GM12878 (cell line): Measurements from ENCODE around the gene CLNK. TPM values are rescaled to one million over a fixed set of nuclear protein-coding genes. Genes with fewer than 3 reads are reported as not detected.

Source experiments
- ATAC-seq: fragments of 200-7000 bp; cut with Tn5 transposase; 3 replicates; pipeline ENCODE4 v1.9.1; 2020; ENCODE audit warnings: mild to moderate bottlenecking, moderate library complexity
- BruUV-seq: library from RNA; stranded (reverse); fragments of 400-500 nt; replicated peaks from 2 replicates; lab custom pipeline; 2021; lab: Mats Ljungman, UMichigan
- CTCF ChIA-PET: fragments of 300-600 bp; sonication (Branson Sonifier 250); formaldehyde crosslinking; extraction: SDS; loops from one replicate; lab custom pipeline; 2021; ENCODE audit warnings: inconsistent platforms; lab: Yijun Ruan, JAX
- POLR2A ChIA-PET: fragments of 350-600 bp; formaldehyde crosslinking; extraction: SDS; loops from one replicate; lab custom pipeline; 2021; ENCODE audit warnings: inconsistent platforms; lab: Charles Lee
- RAD21 ChIA-PET: fragments of 300-600 bp; sonication (Branson Sonifier 250); formaldehyde crosslinking; loops from one replicate; lab custom pipeline; 2023; ENCODE audit warnings: antibody characterized with exemption; ENCODE audit not compliant: unreplicated experiment; lab: Charles Lee
- SMC1A ChIA-PET: fragments of 300-600 bp; sonication (Branson Sonifier 250); formaldehyde crosslinking; loops from one replicate; lab custom pipeline; 2023; ENCODE audit not compliant: unreplicated experiment, uncharacterized antibody; lab: Charles Lee
- DNase-seq: peaks from one replicate; pipeline ENCODE4 v3.0.0-alpha.2; 2011; ENCODE audit warnings: low read depth, low spot score
- FAIRE-seq: peaks from 3 replicates; lab custom pipeline; 2011; peaks lifted over from hg19 to GRCh38; lab: Jason Lieb, UNC
- H2AFZ ChIP-seq: 2 replicates; pipeline ENCODE4 v1.6.0; 2011; ENCODE audit warnings: low read depth, low read length, control low read depth; ENCODE audit not compliant: control insufficient read depth
- H3K27ac ChIP-seq: 2 replicates; pipeline ENCODE4 v1.5.1; 2011; ENCODE audit warnings: control low read depth; ENCODE audit not compliant: control insufficient read depth, insufficient read depth
- H3K27me3 ChIP-seq, 2 experiments: replicated peaks in 1 of 2; 2 replicates each; pipeline versions ENCODE4 v1.6.0 to v1.6.1; 2011; ENCODE audit warnings: low read length in 1 of 2; ENCODE audit not compliant: control insufficient read depth in 2 of 2, insufficient read depth in 2 of 2
- H3K36me3 ChIP-seq, 2 experiments: 2 replicates each; pipeline ENCODE4 v1.5.1; 2011; ENCODE audit warnings: low read length in 1 of 2; ENCODE audit not compliant: control insufficient read depth in 2 of 2, insufficient read depth in 2 of 2
- H3K4me1 ChIP-seq: 2 replicates; pipeline ENCODE4 v1.6.1; 2011; ENCODE audit warnings: mild to moderate bottlenecking, low read length, moderate library complexity, mixed read lengths; ENCODE audit not compliant: control insufficient read depth, insufficient read depth
- H3K4me2 ChIP-seq: 2 replicates; pipeline ENCODE4 v1.6.0; 2011; ENCODE audit warnings: control low read depth; ENCODE audit not compliant: control insufficient read depth, insufficient read depth
- H3K4me3 ChIP-seq: fragments of 200-600 bp; sonication (generic); 2 replicates; pipeline ENCODE4 v1.5.1; 2016
- H3K79me2 ChIP-seq: 2 replicates; pipeline ENCODE4 v1.6.0; 2011; ENCODE audit warnings: low read length; ENCODE audit not compliant: control insufficient read depth, insufficient read depth
- H3K9ac ChIP-seq: 2 replicates; pipeline ENCODE4 v1.8.0; 2011; ENCODE audit warnings: low read length, control low read depth, mixed read lengths; ENCODE audit not compliant: control insufficient read depth, insufficient read depth
- H3K9me3 ChIP-seq: replicated peaks from 3 replicates; pipeline ENCODE4 v1.5.1; 2011; ENCODE audit warnings: mild to moderate bottlenecking, low read length; ENCODE audit not compliant: control insufficient read depth, insufficient read depth
- H4K20me1 ChIP-seq: 2 replicates; pipeline ENCODE4 v1.6.0; 2011; ENCODE audit not compliant: control insufficient read depth, insufficient read depth
- CHD1 ChIP-seq: IDR thresholded peaks from 2 replicates; pipeline ENCODE4 v1.6.1; 2012; ENCODE audit warnings: low read depth, low read length, improper control_type of control experiment
- IKZF2 ChIP-seq, 2 experiments: fragments of 450-650 bp; IDR thresholded peaks; 2 replicates each; pipeline ENCODE4 v1.6.1; 2017; ENCODE audit warnings: mild to moderate bottlenecking in 2 of 2, moderate library complexity in 2 of 2
- SREBF1 ChIP-seq: IDR thresholded peaks from 2 replicates; pipeline ENCODE4 v1.6.1; 2012; ENCODE audit warnings: mild to moderate bottlenecking, low read length
- WGBS: methylation state at CpG from one replicate; pipeline ENCODE4 v1.1.6; 2016; ENCODE audit warnings: low lambda C conversion rate; ENCODE audit not compliant: insufficient replicate concordance, insufficient coverage; ENCODE audit errors: missing lambda C conversion rate; 5-methylcytosine and 5-hydroxymethylcytosine counted together
- in situ Hi-C: fragments of 300-500 bp; cut with MboI; formaldehyde crosslinking; loops from 9 replicates; pipeline ENCODE4 v1.14.3; 2018; ENCODE audit warnings: mixed read lengths
- intact Hi-C: fragments of 100-400 bp; cut with micrococcal nuclease; formaldehyde crosslinking; loops from one replicate; pipeline ENCODE4 v1.14.2; 2022; ENCODE audit not compliant: unreplicated experiment
- polyA plus RNA-seq, 11 experiments: library from polyadenylated mRNA; depleted of rRNA in 4 of 11; unstranded in 6 of 11; stranded (reverse) in 5 of 11; fragments of >200 nt; fragmentation: Nextera tagmentation in 4 of 11; fragmentation: Illumina TruSeq in 1 of 11; extraction: Ambion mirVana in 4 of 11; extraction: Trizol in 1 of 11; gene quantifications; 1 replicate in 1 of 11; 2 replicates in 10 of 11; pipeline versions ENCODE4 v1.2.1 to v1.2.3, GENCODE V29; 2011 to 2016; ENCODE audit warnings: inconsistent platforms in 2 of 11, missing spikeins in 2 of 11, low read depth in 1 of 11
- total RNA-seq, 4 experiments: library from RNA; depleted of rRNA in 3 of 4; stranded (reverse); fragments of >200 nt in 3 of 4; fragmentation: Illumina TruSeq in 1 of 4; extraction: Trizol in 1 of 4; gene quantifications; 2 replicates each; pipeline versions ENCODE4 v1.2.1 to v1.2.3, GENCODE V29; 2013 to 2021

CLNK gene
- total and polyA plus RNA-seq, 10 of the 15 experiments (the other 5 are each of a cell fraction or from before 2014, with no cell fraction given), result 2.1 to 14.3 (median 2.7) TPM

GRCh38 chr4:10703766-10704429 lies 19.3 kb upstream of the CLNK start (continued):
- TF ChIP-seq IKZF2 (IDR thresholded peaks at IDR 0.05), result 0 out of 4 replicates have a peak, but pooled peaks of 1 of the 2 experiments have one; percentile 35
- no peak for TF ChIP-seq SREBF1

- RAD21 ChIA-PET, result interaction anchor here (1.1 to 1.5 kb wide), 2 partner anchors 36 to 44 kb away, joined by 3 to 4 read pairs; no protein-coding TSS in a partner anchor
- in situ Hi-C loops (no loop called here), intact Hi-C loops (loop anchor here (2.0 kb wide), 1 partner anchor 14 kb away; no protein-coding TSS in a partner anchor)
- Histone ChIP-seq H3K9me3 (no peaks in the 10 kb centered on the region; the same call in 2 of the 3 replicates), H3K36me3 (no peaks in the 10 kb centered on the region), H2AFZ (no peak overlapping the region), H3K27ac (no peak overlapping the region), H3K27me3 (no peaks in the 10 kb centered on the region), H3K4me1 (no peaks in the 10 kb centered on the region), H4K20me1 (no peaks in the 10 kb centered on the region), H3K4me3 (no peak overlapping the region), H3K79me2 (no peaks in the 10 kb centered on the region), H3K4me2 (no peak overlapping the region), H3K9ac (no peak overlapping the region)
- DNase-seq (no peak), ATAC-seq (no peak; the same call in 2 of the 3 replicates), FAIRE-seq (no peak)
- SMC1A ChIA-PET, result interaction anchor here (0.9 to 3.2 kb wide), 5 partner anchors 12 to 38 kb away, joined by 3 to 25 read pairs (median 7); partner anchors contain the start of gene CLNK
- 79% methylated on average over 5 of the region's 5 CpGs for WGBS
- POLR2A ChIA-PET, result interaction anchor here (0.5 kb wide), 1 partner anchor 86 kb away, joined by 4 read pairs; no protein-coding TSS in a partner anchor
- no TSS peak for BruUV-seq
- TF ChIP-seq CHD1, result no peak
- CTCF ChIA-PET, result interaction anchor here (1.0 to 1.1 kb wide), 2 partner anchors 17 to 28 kb away, joined by 3 read pairs; no protein-coding TSS in a partner anchor
These were observed 18.6 kb upstream of the CLNK start for GRCh38 chr4:10703156-10703555.
